HUES64 (cell line): ENCODE data around the gene CADM2.

Experiments used
- H3K27ac ChIP-seq: 2 replicates; pipeline ENCODE4 v1.7.0; 2013; ENCODE audit warnings: low read depth, low read length, inconsistent platforms
- H3K27me3 ChIP-seq: 2 replicates; pipeline ENCODE4 v1.6.1; 2013; ENCODE audit warnings: mild to moderate bottlenecking, low read length; ENCODE audit not compliant: insufficient read depth
- H3K36me3 ChIP-seq: 2 replicates; pipeline ENCODE4 v1.6.1; 2013; ENCODE audit warnings: mild to moderate bottlenecking, low read length; ENCODE audit not compliant: insufficient read depth
- H3K4me1 ChIP-seq: 2 replicates; pipeline ENCODE4 v1.6.1; 2013; ENCODE audit warnings: mild to moderate bottlenecking, low read length, moderate library complexity; ENCODE audit not compliant: insufficient read depth
- H3K4me3 ChIP-seq: 2 replicates; pipeline ENCODE4 v1.5.1; 2013; ENCODE audit warnings: mild to moderate bottlenecking, low read length, moderate library complexity
- H3K9ac ChIP-seq: 2 replicates; pipeline ENCODE4 v1.6.1; 2013; ENCODE audit warnings: mild to moderate bottlenecking, low read depth, low read length
- H3K9me3 ChIP-seq: 2 replicates; pipeline ENCODE4 v1.6.1; 2013; ENCODE audit warnings: low read depth, low read length; ENCODE audit not compliant: insufficient read depth
- WGBS: fragments of 150-250, 120-280 bp; methylation state at CpG from one replicate; pipeline ENCODE4 v1.1.7; 2013; ENCODE audit warnings: missing lambda C conversion rate; 5-methylcytosine and 5-hydroxymethylcytosine counted together

The CADM2 gene

GRCh38 chr3:85185495-85185894 is 226.7 kb downstream of the CADM2 start:
- H3K4me1 ChIP-seq, result no peaks in the 10 kb centered on the region
- no peak overlapping the region for H3K9ac ChIP-seq
- H3K27ac ChIP-seq, result no peak overlapping the region
- no peaks in the 10 kb centered on the region for H3K27me3 ChIP-seq
- H3K36me3 ChIP-seq, result no peaks in the 10 kb centered on the region
- no peak overlapping the region for H3K4me3 ChIP-seq
- no peaks in the 10 kb centered on the region for H3K9me3 ChIP-seq
- 97% methylated on average over 1 of the region's 1 CpG for whole genome bisulfite sequencing

GRCh38 chr3:85189731-85190130 is 230.9 kb downstream of the CADM2 start:
- no peaks in the 10 kb centered on the region for H3K4me1 ChIP-seq
- no peaks in the 10 kb centered on the region for H3K36me3 ChIP-seq
- no peak overlapping the region for H3K27ac ChIP-seq
- no peak overlapping the region for H3K9ac ChIP-seq
- H3K4me3 ChIP-seq, result no peak overlapping the region
- WGBS, result 99% methylated on average over 3 of the region's 3 CpGs
- H3K27me3 ChIP-seq, result no peaks in the 10 kb centered on the region
- H3K9me3 ChIP-seq, result no peaks in the 10 kb centered on the region

GRCh38 chr3:85193565-85193964 is 234.8 kb downstream of the CADM2 start:
- Histone ChIP-seq H3K4me1 (no peaks in the 10 kb centered on the region), H3K27me3 (no peaks in the 10 kb centered on the region), H3K36me3 (no peaks in the 10 kb centered on the region), H3K9me3 (no peaks in the 10 kb centered on the region), H3K9ac (no peak overlapping the region), H3K4me3 (no peak overlapping the region), H3K27ac (no peak overlapping the region)
- WGBS, result 100% methylated on average over 2 of the region's 2 CpGs

GRCh38 chr3:85208650-85209049 is 249.9 kb downstream of the CADM2 start:
- WGBS, result 94% methylated on average over 1 of the region's 1 CpG
- Histone ChIP-seq H3K36me3 (no peaks in the 10 kb centered on the region), H3K4me3 (no peak overlapping the region), H3K9ac (no peak overlapping the region), H3K4me1 (no peaks in the 10 kb centered on the region), H3K27ac (no peak overlapping the region), H3K27me3 (no peaks in the 10 kb centered on the region), H3K9me3 (no peaks in the 10 kb centered on the region)

GRCh38 chr3:85210540-85210939 is 251.8 kb downstream of the CADM2 start:
- no peaks in the 10 kb centered on the region for H3K9me3 ChIP-seq
- WGBS, result 96% methylated on average over 2 of the region's 2 CpGs
- H3K4me1 ChIP-seq, result no peaks in the 10 kb centered on the region
- no peaks in the 10 kb centered on the region for H3K36me3 ChIP-seq
- H3K27ac ChIP-seq, result no peak overlapping the region
- H3K9ac ChIP-seq, result no peak overlapping the region
- no peak overlapping the region for H3K4me3 ChIP-seq
- no peaks in the 10 kb centered on the region for H3K27me3 ChIP-seq

- H3K9me3 ChIP-seq, result no peaks in the 10 kb centered on the region
- no peaks in the 10 kb centered on the region for H3K27me3 ChIP-seq
- H3K4me1 ChIP-seq, result no peaks in the 10 kb centered on the region; the same call in 1 of the 2 replicates
- H3K9ac ChIP-seq, result no peak overlapping the region
- WGBS, result 83% methylated on average over 6 of the region's 6 CpGs
- no peaks in the 10 kb centered on the region for H3K36me3 ChIP-seq
- no peak overlapping the region for H3K27ac ChIP-seq
- no peak overlapping the region for H3K4me3 ChIP-seq
Measured at GRCh38 chr3:85228966-85229365, 270.2 kb downstream of the CADM2 start.

GRCh38 chr3:85244091-85244490 is 285.3 kb downstream of the CADM2 start:
- H3K9me3 ChIP-seq, result no peaks in the 10 kb centered on the region
- H3K4me1 ChIP-seq, result no peaks in the 10 kb centered on the region
- no peak overlapping the region for H3K9ac ChIP-seq
- H3K36me3 ChIP-seq, result no peaks in the 10 kb centered on the region
- H3K27me3 ChIP-seq, result no peaks in the 10 kb centered on the region
- 94% methylated on average over 1 of the region's 4 CpGs for WGBS
- H3K27ac ChIP-seq, result no peak overlapping the region
- no peak overlapping the region for H3K4me3 ChIP-seq

GRCh38 chr3:85244519-85244918 is 285.7 kb downstream of the CADM2 start:
- no peaks in the 10 kb centered on the region for H3K36me3 ChIP-seq
- no peak overlapping the region for H3K27ac ChIP-seq
- no peak overlapping the region for H3K4me3 ChIP-seq
- 100% methylated on average over 2 of the region's 2 CpGs for WGBS
- H3K9ac ChIP-seq, result no peak overlapping the region
- no peaks in the 10 kb centered on the region for H3K27me3 ChIP-seq
- H3K9me3 ChIP-seq, result no peaks in the 10 kb centered on the region
- H3K4me1 ChIP-seq, result no peaks in the 10 kb centered on the region

GRCh38 chr3:85251766-85252165 is 293.0 kb downstream of the CADM2 start:
- Histone ChIP-seq H3K4me1 (peaks cover 10% of the 10 kb centered on the region), H3K9ac (no peak overlapping the region), H3K4me3 (no peak overlapping the region), H3K27me3 (no peaks in the 10 kb centered on the region), H3K36me3 (no peaks in the 10 kb centered on the region), H3K9me3 (no peaks in the 10 kb centered on the region), H3K27ac (no peak overlapping the region)
- WGBS, result 100% methylated on average over 1 of the region's 1 CpG

GRCh38 chr3:85252686-85253085 is 293.9 kb downstream of the CADM2 start:
- Histone ChIP-seq H3K9ac (no peak overlapping the region), H3K36me3 (no peaks in the 10 kb centered on the region), H3K27me3 (no peaks in the 10 kb centered on the region), H3K4me1 (peaks cover 10% of the 10 kb centered on the region), H3K9me3 (no peaks in the 10 kb centered on the region), H3K4me3 (no peak overlapping the region), H3K27ac (no peak overlapping the region)
- 94% methylated on average over 1 of the region's 1 CpG for WGBS

GRCh38 chr3:85254738-85255137 is 295.9 kb downstream of the CADM2 start:
- H3K4me1 ChIP-seq, result peaks cover 10% of the 10 kb centered on the region
- no peaks in the 10 kb centered on the region for H3K36me3 ChIP-seq
- H3K27ac ChIP-seq, result no peak overlapping the region
- H3K4me3 ChIP-seq, result no peak overlapping the region
- 87% methylated on average over 3 of the region's 3 CpGs for WGBS
- H3K9ac ChIP-seq, result no peak overlapping the region
- no peaks in the 10 kb centered on the region for H3K27me3 ChIP-seq
- H3K9me3 ChIP-seq, result no peaks in the 10 kb centered on the region

GRCh38 chr3:85255949-85256348 is 297.2 kb downstream of the CADM2 start:
- no peak overlapping the region for H3K9ac ChIP-seq
- no peaks in the 10 kb centered on the region for H3K36me3 ChIP-seq
- WGBS, result 74% methylated on average over 4 of the region's 4 CpGs
- H3K9me3 ChIP-seq, result no peaks in the 10 kb centered on the region
- H3K4me1 ChIP-seq, result peaks cover 10% of the 10 kb centered on the region
- no peaks in the 10 kb centered on the region for H3K27me3 ChIP-seq
- H3K4me3 ChIP-seq, result no peak overlapping the region
- no peak overlapping the region for H3K27ac ChIP-seq
